A549 (cell line): ENCODE measurements around the gene FNDC10. TPM values are rescaled to one million over a fixed set of nuclear protein-coding genes. Genes with fewer than 3 reads are reported as not detected.

ENCODE experiments used
- ATAC-seq, 2 experiments: fragments of 200-7000 bp in 1 of 2; fragments of >200 bp in 1 of 2; cut with Nextera tagmentation in 1 of 2; cut with Tn5 transposase in 1 of 2; 3 replicates each; pipeline versions ENCODE4 v1.8.0 to v1.9.1; 2018 to 2020; ENCODE audit warnings: mild to moderate bottlenecking in 1 of 2, moderate library complexity in 1 of 2
- CTCF ChIA-PET: fragments of 300-600 bp; sonication (Branson Sonifier 250); formaldehyde crosslinking; extraction: SDS; loops from one replicate; lab custom pipeline; 2021; ENCODE audit warnings: antibody characterized with exemption, inconsistent platforms; lab: Yijun Ruan, JAX
- POLR2A ChIA-PET: fragments of 350-600 bp; formaldehyde crosslinking; extraction: SDS; loops from one replicate; lab custom pipeline; 2021; ENCODE audit warnings: antibody characterized with exemption, inconsistent platforms; lab: Yijun Ruan, JAX
- DNase-seq, 2 experiments: peaks; one replicate each; pipeline versions ENCODE4 v3.0.0 to v3.0.0-alpha.2; 2011 to 2016; ENCODE audit warnings: low read depth in 1 of 2, low spot score in 1 of 2
- FAIRE-seq: peaks from 2 replicates; lab custom pipeline; 2011; peaks lifted over from hg19 to GRCh38; lab: Jason Lieb, UNC
- H3K27ac ChIP-seq, 2 experiments: fragments of >200 bp; sonication (Bioruptor Twin); formaldehyde crosslinking; 3 replicates each; pipeline ENCODE4 v1.5.1; 2016 to 2017
- H3K4me1 ChIP-seq: fragments of >200 bp; sonication (Bioruptor Twin); formaldehyde crosslinking; 3 replicates; pipeline ENCODE4 v1.6.1; 2016
- H3K4me2 ChIP-seq: fragments of >200 bp; sonication (Bioruptor Twin); formaldehyde crosslinking; 3 replicates; pipeline ENCODE4 v1.6.1; 2016
- H3K4me3 ChIP-seq: fragments of >200 bp; sonication (Bioruptor Twin); formaldehyde crosslinking; 3 replicates; pipeline ENCODE4 v1.5.1; 2016
- H3K9me3 ChIP-seq: fragments of >200 bp; sonication (Bioruptor Twin); formaldehyde crosslinking; 3 replicates; pipeline ENCODE4 v1.6.1; 2016
- BCL3 ChIP-seq: fragments of >200 bp; sonication (Bioruptor Twin); formaldehyde crosslinking; IDR thresholded peaks from 3 replicates; pipeline ENCODE4 v1.6.1; 2016
- CBX2 ChIP-seq: fragments of 200-600 bp; sonication (generic); IDR thresholded peaks from 2 replicates; pipeline ENCODE4 v1.6.1; 2016; ENCODE audit warnings: low read depth, mild to moderate bottlenecking, borderline replicate concordance
- CBX8 ChIP-seq: fragments of 200-600 bp; sonication (generic); IDR thresholded peaks from 2 replicates; pipeline ENCODE4 v1.6.1; 2016
- CHD2 ChIP-seq: fragments of 150-350 bp; IDR thresholded peaks from 2 replicates; pipeline ENCODE4 v1.6.1; 2014; ENCODE audit warnings: low read length; ENCODE audit not compliant: partially characterized antibody
- CTCF ChIP-seq: fragments of >200 bp; sonication (Bioruptor Twin); formaldehyde crosslinking; IDR thresholded peaks from 3 replicates; pipeline ENCODE4 v1.5.1; 2016
- EHF ChIP-seq: fragments of 250-450 bp; sonication (Bioruptor Pico); IDR thresholded peaks from 2 replicates; pipeline ENCODE4 v1.5.0; 2020; ENCODE audit warnings: mild to moderate bottlenecking
- ELK1 ChIP-seq: fragments of 150-350 bp; IDR thresholded peaks from 2 replicates; pipeline ENCODE4 v1.6.1; 2014; ENCODE audit warnings: low read depth, mild to moderate bottlenecking, low read length
- EP300 ChIP-seq, 2 experiments: fragments of >200 bp; sonication (Bioruptor Twin); formaldehyde crosslinking; IDR thresholded peaks; 2 replicates in 1 of 2; 3 replicates in 1 of 2; pipeline ENCODE4 v1.6.1; 2016 to 2017
- FOSB ChIP-seq: fragments of 250-450 bp; sonication (Bioruptor Pico); IDR thresholded peaks from 2 replicates; pipeline ENCODE4 v1.5.0; 2020; ENCODE audit warnings: mild to moderate bottlenecking, moderate library complexity
- FOSL2 ChIP-seq, 2 experiments: fragments of 450-650 bp in 1 of 2; fragments of >200 bp in 1 of 2; sonication (Bioruptor Twin) in 1 of 2; formaldehyde crosslinking; IDR thresholded peaks; 2 replicates each; pipeline versions ENCODE4 v1.5.0 to v1.6.1; 2016 to 2020; ENCODE audit warnings: mild to moderate bottlenecking in 1 of 2, moderate library complexity in 1 of 2
- HEYL ChIP-seq: fragments of 250-450 bp; sonication (Bioruptor Pico); IDR thresholded peaks from 2 replicates; pipeline ENCODE4 v1.8.0; 2021; ENCODE audit warnings: mild to moderate bottlenecking, moderate library complexity
- HOXA7 ChIP-seq: fragments of 250-450 bp; sonication (Bioruptor Pico); IDR thresholded peaks from 2 replicates; pipeline ENCODE4 v1.5.0; 2020; ENCODE audit warnings: mild to moderate bottlenecking, moderate library complexity
- JUN ChIP-seq, 2 experiments: fragments of >200 bp; sonication (Bioruptor Twin); formaldehyde crosslinking; IDR thresholded peaks; 2 replicates in 1 of 2; 3 replicates in 1 of 2; pipeline ENCODE4 v1.6.1; 2016 to 2017
- MAFK ChIP-seq: fragments of 450-650 bp; IDR thresholded peaks from 2 replicates; pipeline ENCODE4 v1.6.1; 2014; ENCODE audit not compliant: partially characterized antibody
- MAZ ChIP-seq: fragments of 150-350 bp; IDR thresholded peaks from 2 replicates; pipeline ENCODE4 v1.6.1; 2014; ENCODE audit warnings: antibody characterized with exemption, low read depth, low read length, borderline replicate concordance
- MYC ChIP-seq: IDR thresholded peaks from 2 replicates; pipeline ENCODE4 v1.6.1; 2012; ENCODE audit warnings: mild to moderate bottlenecking, inconsistent platforms, low read length, improper control_type of control experiment, borderline replicate concordance
- NFE2L2 ChIP-seq: fragments of 150-350 bp; conservative IDR thresholded peaks from 2 replicates; pipeline ENCODE4 v1.6.1; 2014; ENCODE audit warnings: low read length
- NPAS2 ChIP-seq: fragments of 250-450 bp; sonication (Bioruptor Pico); IDR thresholded peaks from 2 replicates; pipeline ENCODE4 v1.8.0; 2022; ENCODE audit warnings: mild to moderate bottlenecking, moderate library complexity, borderline replicate concordance
- PBX3 ChIP-seq: IDR thresholded peaks from 2 replicates; pipeline ENCODE4 v1.6.1; 2012
- PHF8 ChIP-seq: fragments of 200-600 bp; sonication (generic); IDR thresholded peaks from 2 replicates; pipeline ENCODE4 v1.6.1; 2016; ENCODE audit warnings: low read depth, mild to moderate bottlenecking, antibody characterized with exemption, moderate library complexity, borderline replicate concordance
- POLR2A ChIP-seq: IDR thresholded peaks from 2 replicates; pipeline ENCODE4 v1.6.1; 2012; ENCODE audit warnings: mild to moderate bottlenecking, low read length
- POLR2AphosphoS2 ChIP-seq: conservative IDR thresholded peaks from 2 replicates; pipeline ENCODE4 v1.6.1; 2012; ENCODE audit warnings: low read length, improper control_type of control experiment, inconsistent platforms
- RARB ChIP-seq: fragments of 250-450 bp; sonication (Bioruptor Pico); IDR thresholded peaks from 2 replicates; pipeline ENCODE4 v1.8.0; 2021; ENCODE audit warnings: mild to moderate bottlenecking, moderate library complexity
- RCOR1 ChIP-seq: fragments of 150-350 bp; IDR thresholded peaks from 2 replicates; pipeline ENCODE4 v1.6.1; 2014; ENCODE audit warnings: antibody characterized with exemption, low read length, low read depth
- RNF2 ChIP-seq: fragments of 200-600 bp; sonication (generic); IDR thresholded peaks from 2 replicates; pipeline ENCODE4 v1.6.1; 2016; ENCODE audit warnings: low read depth, mild to moderate bottlenecking, antibody characterized with exemption, moderate library complexity, borderline replicate concordance
- SREBF2 ChIP-seq: fragments of 450-650 bp; IDR thresholded peaks from 2 replicates; pipeline ENCODE4 v1.6.1; 2014; ENCODE audit warnings: mild to moderate bottlenecking, moderate library complexity
- TFCP2L1 ChIP-seq: fragments of 250-450 bp; sonication (Bioruptor Pico); IDR thresholded peaks from 2 replicates; pipeline ENCODE4 v1.5.0; 2021; ENCODE audit warnings: mild to moderate bottlenecking
- ZNF302 ChIP-seq: fragments of 250-450 bp; sonication (Bioruptor Pico); IDR thresholded peaks from 2 replicates; pipeline ENCODE4 v1.9.0; 2021; ENCODE audit warnings: inconsistent platforms, mild to moderate bottlenecking, moderate library complexity
- WGBS: methylation state at CpG from one replicate; pipeline ENCODE4 v1.1.6; 2017; ENCODE audit errors: missing lambda C conversion rate; 5-methylcytosine and 5-hydroxymethylcytosine counted together
- polyA plus RNA-seq, 4 experiments: library from polyadenylated mRNA; depleted of rRNA in 3 of 4; stranded (reverse); fragments of >200 nt; fragmentation: RNase III in 1 of 4; extraction: RNeasy Plus Mini Kit Qiagen cat#74134 plus additional on column Dnase treatment in 1 of 4; gene quantifications; 2 replicates in 3 of 4; 3 replicates in 1 of 4; pipeline ENCODE4 v1.2.3, GENCODE V29; 2011 to 2017
- TF ChIP-seq, protein P1 (sequence below): fragments of 250-450 bp; sonication (Bioruptor Pico); IDR thresholded peaks from 2 replicates; pipeline ENCODE4 v1.5.0; 2020; ENCODE audit warnings: low read depth, mild to moderate bottlenecking, moderate library complexity
- TF ChIP-seq, protein P2 (sequence below): IDR thresholded peaks from 2 replicates; pipeline ENCODE4 v1.6.1; 2012; ENCODE audit warnings: low read depth, borderline replicate concordance

FNDC10 gene
- polyA plus RNA-seq, 2 of the 4 experiments (the other 2 are of a cell fraction) = 0.56 to 4.0 TPM

- 87% methylated on average over 15 of the region's 19 CpGs for WGBS
- peak overlapping the region in 1 of 2 experiments; percentile 99; a peak in 2 of 6 replicates for H3K27ac ChIP-seq
Measured at GRCh38 chr1:1616838-1617237, 16.9 kb upstream of the FNDC10 start.

GRCh38 chr1:1616045-1616790 is 16.3 kb upstream of the FNDC10 start:
- TF ChIP-seq HOXA7 (CRISPR knock-in tag) (no peak), MYC (no peak), PBX3 (no peak), NFE2L2 (no peak), CTCF (no peak), JUN (IDR thresholded peaks at IDR 0.05) (no peak), ZNF302 (CRISPR knock-in tag) (no peak), EHF (CRISPR knock-in tag) (no peak), POLR2A (no peak), CHD2 (no peak), EP300 (IDR thresholded peaks at IDR 0.05) (no peak), NPAS2 (no peak), CBX8 (no peak), MAZ (no peak), CBX2 (no peak), RNF2 (no peak), MAFK (no peak)
- TF ChIP-seq, protein P1, sequence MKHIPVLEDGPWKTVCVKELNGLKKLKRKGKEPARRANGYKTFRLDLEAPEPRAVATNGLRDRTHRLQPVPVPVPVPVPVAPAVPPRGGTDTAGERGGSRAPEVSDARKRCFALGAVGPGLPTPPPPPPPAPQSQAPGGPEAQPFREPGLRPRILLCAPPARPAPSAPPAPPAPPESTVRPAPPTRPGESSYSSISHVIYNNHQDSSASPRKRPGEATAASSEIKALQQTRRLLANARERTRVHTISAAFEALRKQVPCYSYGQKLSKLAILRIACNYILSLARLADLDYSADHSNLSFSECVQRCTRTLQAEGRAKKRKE = no peak
- TF ChIP-seq, protein P2, sequence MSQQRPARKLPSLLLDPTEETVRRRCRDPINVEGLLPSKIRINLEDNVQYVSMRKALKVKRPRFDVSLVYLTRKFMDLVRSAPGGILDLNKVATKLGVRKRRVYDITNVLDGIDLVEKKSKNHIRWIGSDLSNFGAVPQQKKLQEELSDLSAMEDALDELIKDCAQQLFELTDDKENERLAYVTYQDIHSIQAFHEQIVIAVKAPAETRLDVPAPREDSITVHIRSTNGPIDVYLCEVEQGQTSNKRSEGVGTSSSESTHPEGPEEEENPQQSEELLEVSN = no peak
- FAIRE-seq (no peak), ATAC-seq (peak in 1 of 2 experiments; percentile 30; a peak in 3 of 6 replicates), DNase-seq (no peak)
- peak overlapping the region; percentile 79 for H3K4me3 ChIP-seq
- H3K4me1 ChIP-seq = peaks cover 17% of the 10 kb centered on the region
- no peaks in the 10 kb centered on the region for H3K9me3 ChIP-seq
- WGBS = 40% methylated on average over 11 of the region's 80 CpGs
- peak overlapping the region; percentile 93 for H3K4me2 ChIP-seq
- ChIA-PET CTCF (no interaction called here), POLR2A (interaction anchor here (0.8 to 1.0 kb wide), 2 partner anchors 14 to 293 kb away, joined by 3 to 4 read pairs; no protein-coding TSS in a partner anchor)
- H3K27ac ChIP-seq = peak overlapping the region; percentile 98 to 99

More at GRCh38 chr1:1616838-1617237, 16.9 kb upstream of the FNDC10 start:
- TF ChIP-seq FOSL2 (IDR thresholded peaks at IDR 0.05) = no peak
- no peak for TF ChIP-seq FOSL2 (CRISPR knock-in tag; IDR thresholded peaks at IDR 0.05)
- no peak for TF ChIP-seq JUN (IDR thresholded peaks at IDR 0.05)
- TF ChIP-seq TFCP2L1 (CRISPR knock-in tag) = no peak
- no peak for TF ChIP-seq PHF8
- TF ChIP-seq CBX8 = no peak
- no peak for TF ChIP-seq RCOR1
- no peak for TF ChIP-seq BCL3
- no peak for TF ChIP-seq MAZ
- no peak for TF ChIP-seq EHF (CRISPR knock-in tag)
- no peak for TF ChIP-seq RARB (CRISPR knock-in tag)
- TF ChIP-seq ELK1 = no peak
- TF ChIP-seq POLR2AphosphoS2 = no peak
- TF ChIP-seq HEYL (CRISPR knock-in tag) = no peak
- TF ChIP-seq SREBF2 = no peak
- TF ChIP-seq FOSB (CRISPR knock-in tag) = no peak
- Histone ChIP-seq H3K4me2 (peak overlapping the region; percentile 93), H3K4me3 (no peak overlapping the region; the same call in 1 of the 3 replicates), H3K9me3 (no peaks in the 10 kb centered on the region), H3K4me1 (peaks cover 17% of the 10 kb centered on the region)
- FAIRE-seq = no peak
- ChIA-PET CTCF (no interaction called here), POLR2A (no interaction called here)
- DNase-seq = no peak
- ATAC-seq = no peak
